Measurements from ENCODE around the gene ROS1.

Gene ROS1

GRCh38 chr6:117399126-117399525 lies 26.6 kb downstream of the ROS1 start:
- no peak for DNase-seq (ENCODE audit: low spot score)
- TF ChIP-seq, protein P1, sequence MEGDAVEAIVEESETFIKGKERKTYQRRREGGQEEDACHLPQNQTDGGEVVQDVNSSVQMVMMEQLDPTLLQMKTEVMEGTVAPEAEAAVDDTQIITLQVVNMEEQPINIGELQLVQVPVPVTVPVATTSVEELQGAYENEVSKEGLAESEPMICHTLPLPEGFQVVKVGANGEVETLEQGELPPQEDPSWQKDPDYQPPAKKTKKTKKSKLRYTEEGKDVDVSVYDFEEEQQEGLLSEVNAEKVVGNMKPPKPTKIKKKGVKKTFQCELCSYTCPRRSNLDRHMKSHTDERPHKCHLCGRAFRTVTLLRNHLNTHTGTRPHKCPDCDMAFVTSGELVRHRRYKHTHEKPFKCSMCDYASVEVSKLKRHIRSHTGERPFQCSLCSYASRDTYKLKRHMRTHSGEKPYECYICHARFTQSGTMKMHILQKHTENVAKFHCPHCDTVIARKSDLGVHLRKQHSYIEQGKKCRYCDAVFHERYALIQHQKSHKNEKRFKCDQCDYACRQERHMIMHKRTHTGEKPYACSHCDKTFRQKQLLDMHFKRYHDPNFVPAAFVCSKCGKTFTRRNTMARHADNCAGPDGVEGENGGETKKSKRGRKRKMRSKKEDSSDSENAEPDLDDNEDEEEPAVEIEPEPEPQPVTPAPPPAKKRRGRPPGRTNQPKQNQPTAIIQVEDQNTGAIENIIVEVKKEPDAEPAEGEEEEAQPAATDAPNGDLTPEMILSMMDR (IDR thresholded peaks at IDR 0.05; ENCODE audit: extremely low read depth, insufficient read depth, missing control alignments) = no peak
- in situ Hi-C loops (cut with MboI; ENCODE audit: low pct_unique_long_range_greater_than_20kb, low sequenced_read_pairs, unreplicated experiment) = no loop called here

GRCh38 chr6:117397536-117398227 lies 28.1 kb downstream of the ROS1 start:
- in situ Hi-C loops (cut with MboI; ENCODE audit: low pct_unique_long_range_greater_than_20kb, low sequenced_read_pairs, unreplicated experiment) = no loop called here
- no peak for DNase-seq (ENCODE audit: low spot score)
- TF ChIP-seq, protein P1 (IDR thresholded peaks at IDR 0.05; ENCODE audit: extremely low read depth, insufficient read depth, missing control alignments) = no peak

DNA sequence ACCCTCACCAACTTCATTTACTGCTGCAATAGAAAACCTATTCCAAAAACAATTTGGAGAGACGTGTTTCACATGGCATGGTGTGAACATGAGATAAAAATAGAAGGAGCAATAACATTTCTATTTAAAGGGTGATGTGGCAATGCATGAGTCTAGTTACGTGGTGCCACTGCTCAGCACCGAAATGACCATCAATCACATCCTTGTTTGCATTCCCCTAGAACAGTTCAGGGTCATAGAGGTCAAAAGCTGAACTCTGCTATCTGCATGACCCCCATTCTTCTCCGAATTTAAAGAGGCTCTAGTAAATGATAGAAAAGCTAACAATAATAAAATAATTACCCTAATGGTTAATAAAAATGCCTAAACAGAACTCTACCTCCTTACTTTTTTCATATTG lies 29.5 kb downstream of the ROS1 start:
- TF ChIP-seq, protein P1 (IDR thresholded peaks at IDR 0.05; ENCODE audit: extremely low read depth, insufficient read depth, missing control alignments) = no peak
- no peak for DNase-seq (ENCODE audit: low spot score)
- in situ Hi-C loops (cut with MboI; ENCODE audit: low pct_unique_long_range_greater_than_20kb, low sequenced_read_pairs, unreplicated experiment) = no loop called here

- TF ChIP-seq, protein P1 (IDR thresholded peaks at IDR 0.05; ENCODE audit: extremely low read depth, insufficient read depth, missing control alignments) = no peak
- in situ Hi-C loops (cut with MboI; ENCODE audit: low pct_unique_long_range_greater_than_20kb, low sequenced_read_pairs, unreplicated experiment) = no loop called here
- DNase-seq (ENCODE audit: low spot score) = no peak
These were observed 30.6 kb downstream of the ROS1 start for GRCh38 chr6:117395164-117395563.

DNA sequence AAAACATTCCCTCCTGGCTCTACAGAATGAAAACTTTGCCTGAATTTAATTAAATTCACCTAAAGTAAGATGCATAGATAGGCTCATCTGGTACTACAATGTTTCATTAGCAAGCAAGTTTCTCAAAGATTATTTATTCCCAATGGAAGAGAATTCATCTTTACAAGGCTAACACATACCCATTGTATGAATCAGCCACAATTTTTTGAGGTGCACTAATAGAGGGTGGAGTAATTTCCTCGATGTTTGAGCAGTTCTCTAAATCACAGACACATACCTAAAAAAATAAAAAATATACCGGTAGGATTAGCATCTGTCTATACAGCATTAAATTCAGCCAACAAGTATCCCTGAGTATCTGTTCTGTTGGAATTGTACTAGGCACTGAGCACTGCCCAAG lies 32.7 kb downstream of the ROS1 start:
- no peak for DNase-seq (ENCODE audit: low spot score)
- in situ Hi-C loops (cut with MboI; ENCODE audit: low pct_unique_long_range_greater_than_20kb, low sequenced_read_pairs, unreplicated experiment) = no loop called here
- TF ChIP-seq, protein P1 (IDR thresholded peaks at IDR 0.05; ENCODE audit: extremely low read depth, insufficient read depth, missing control alignments) = no peak

DNA sequence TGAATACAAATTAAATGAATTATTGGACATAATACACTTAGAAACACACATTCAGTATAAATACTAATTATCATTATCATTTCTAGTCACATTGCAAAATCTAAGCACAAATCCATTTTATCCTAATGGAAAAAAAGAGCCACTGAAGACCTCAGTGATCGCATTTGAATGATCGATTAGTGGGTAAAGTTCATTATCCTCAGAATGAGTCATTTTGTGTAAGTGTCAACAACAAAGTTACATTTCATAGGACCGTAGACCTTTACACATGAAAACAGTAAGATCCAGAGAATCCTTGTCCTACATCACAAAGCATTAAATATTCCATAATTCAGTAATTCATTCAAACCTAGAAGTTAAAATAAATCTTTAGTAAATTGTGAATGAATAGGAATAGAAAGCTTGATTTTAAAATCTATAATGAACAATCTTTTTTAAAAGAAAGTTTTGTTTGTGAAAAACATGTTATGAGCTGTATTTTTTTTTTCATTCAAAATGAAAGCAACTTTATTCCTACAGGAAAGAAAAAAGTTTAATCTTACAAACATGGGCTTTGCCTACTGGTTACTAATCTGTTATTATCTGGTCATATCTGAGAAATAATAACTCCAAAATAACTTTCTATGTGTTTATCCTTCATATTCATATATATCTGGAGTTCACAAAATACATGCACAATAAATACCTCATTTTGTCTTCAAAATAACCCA lies 33.7 kb downstream of the ROS1 start:
- TF ChIP-seq, protein P1 (IDR thresholded peaks at IDR 0.05; ENCODE audit: extremely low read depth, insufficient read depth, missing control alignments) = no peak
- in situ Hi-C loops (cut with MboI; ENCODE audit: low pct_unique_long_range_greater_than_20kb, low sequenced_read_pairs, unreplicated experiment) = no loop called here
- no peak for DNase-seq (ENCODE audit: low spot score)
